HG03442 (cell line): ENCODE data around the gene ALPG.

Experiments
- ATAC-seq: cut with Tn5 transposase; IDR thresholded peaks from one replicate; pipeline ENCODE4 v1.9.1; 2021; ENCODE audit warnings: mild to moderate bottlenecking, moderate library complexity; ENCODE audit not compliant: unreplicated experiment

The ALPG gene

GRCh38 chr2:232456296-232457120, 49.9 kb downstream of the ALPG start:
- ATAC-seq, result no peak

GRCh38 chr2:232457121-232458011, 50.7 kb downstream of the ALPG start:
- ATAC-seq, result no peak

GRCh38 chr2:232458051-232458660, 51.5 kb downstream of the ALPG start:
- ATAC-seq, result no peak

GRCh38 chr2:232458661-232459418, 52.2 kb downstream of the ALPG start:
- ATAC-seq, result no peak

- no peak for ATAC-seq
Observed at GRCh38 chr2:232459419-232460035, 52.9 kb downstream of the ALPG start.

GRCh38 chr2:232460171-232460570, 53.5 kb downstream of the ALPG start:
- no peak for ATAC-seq
